Pancreas (tissue), 10 donors: ENCODE results near the gene OR10G4. TPM values are rescaled to one million over a fixed set of nuclear protein-coding genes. Genes with fewer than 3 reads are reported as not detected.

Source experiments
- ATAC-seq, 4 donors: fragments of 200-7000 bp; cut with Tn5 transposase; one replicate each; pipeline versions ENCODE4 v1.8.0 to v1.9.1; 2020; ENCODE audit warnings: mild to moderate bottlenecking in 4 of 4, moderate library complexity in 4 of 4
- DNase-seq, 6 donors: peaks; one replicate each; pipeline ENCODE4 v3.0.0-alpha.2; 2020
- FAIRE-seq: peaks from 2 replicates; lab custom pipeline; 2012; peaks lifted over from hg19 to GRCh38; lab: Jason Lieb, UNC
- H3K27ac ChIP-seq, 4 donors: fragments of 200-600 bp; sonication (generic); 1 replicate in 3 of 4; 2 replicates in 1 of 4; pipeline versions ENCODE4 v1.5.0 to v1.8.0; 2020
- H3K27me3 ChIP-seq, 4 donors: fragments of 200-600 bp; one replicate each; pipeline ENCODE4 v1.8.0; 2021
- H3K36me3 ChIP-seq, 3 donors: fragments of 200-600 bp; sonication (generic) in 1 of 3; one replicate each; pipeline versions ENCODE4 v1.5.0 to v1.8.0; 2020 to 2021
- H3K4me1 ChIP-seq, 3 donors: fragments of 200-600 bp; one replicate each; pipeline ENCODE4 v1.8.0; 2021
- H3K4me3 ChIP-seq, 4 donors: fragments of 200-600 bp; sonication (generic) in 2 of 4; one replicate each; pipeline versions ENCODE4 v1.5.0 to v1.8.0; 2020 to 2021
- H3K9me3 ChIP-seq, 4 donors: fragments of 200-600 bp; one replicate each; pipeline ENCODE4 v1.8.0; 2021
- WGBS, 2 donors: extraction: QIAGEN DNeasy Blood & Tissue Kit; methylation state at CpG; one replicate each; pipeline ENCODE4 v1.1.7; 2013; 5-methylcytosine and 5-hydroxymethylcytosine counted together
- intact Hi-C, 3 donors: fragments of 100-400 bp; cut with DNase I; formaldehyde crosslinking; loops; one replicate each; pipeline versions ENCODE4 v1.11.1 to v1.14.2; 2022
- polyA plus RNA-seq, 2 donors: library from polyadenylated mRNA; stranded (reverse); fragments of 200-250 nt; gene quantifications; one replicate each; pipeline ENCODE4 v1.2.3, GENCODE V29; 2013
- total RNA-seq, 6 donors: library from RNA; stranded (reverse); fragmentation: NEBNext Ultra II Directional in 4 of 6; extraction: Animal tissue kit (Norgen Biotek cat#: 25700) in 4 of 6; gene quantifications; one replicate each; pipeline versions ENCODE4 v1.2.1 to v1.2.4, GENCODE V29; 2021 to 2023
- TF ChIP-seq, protein P1 (sequence below), 4 donors: fragments of 200-600 bp; sonication (generic) in 3 of 4; IDR thresholded peaks; one replicate each; pipeline versions ENCODE4 v1.5.0 to v1.8.0; 2021; ENCODE audit warnings: antibody characterized with exemption in 4 of 4
- donor health status: healthy with polysubstance abuse.
- donor health status: DM: no; HTN: no; CAD: no; lungs with moderate emphysema.
- donor health status: DM: no; HTN: no; CAD: no.
- donor health status: control.
- donor health status: control.
- donor health status: Bipolar disorder and iron deficiency.
- donor health status: DM: yes; HTN: yes; CAD: no.
- donor health status: DM: no; HTN: no; CAD: no.
- donor health status: DM: no; HTN: no; CAD: no.
- donor health status: DM: yes; HTN: yes; CAD: no.

The OR10G4 gene
- total and polyA plus RNA-seq, 8 donors: 0.07 to 0.83 (median 0.37) TPM

DNA sequence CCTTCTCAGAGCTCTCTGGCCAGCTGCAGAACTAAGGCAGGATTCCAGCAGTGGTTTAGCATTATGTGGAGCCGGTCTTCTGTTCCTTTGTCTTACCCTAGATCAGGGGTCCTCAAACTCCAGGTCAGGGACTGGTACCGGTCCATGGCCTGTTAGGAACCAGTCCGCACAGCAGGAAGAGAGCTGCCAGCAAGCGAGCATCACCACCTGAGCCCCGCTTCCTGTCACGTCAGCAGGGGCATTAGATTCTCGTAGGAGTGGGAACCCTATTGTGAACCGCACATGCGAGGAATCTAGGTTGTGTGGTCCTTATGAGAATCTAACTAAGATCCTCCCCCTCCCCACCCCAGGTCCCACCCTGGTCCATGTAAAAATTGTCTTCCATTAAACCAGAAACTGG is 26.8 kb downstream of the OR10G4 start:
- TF ChIP-seq, protein P1, sequence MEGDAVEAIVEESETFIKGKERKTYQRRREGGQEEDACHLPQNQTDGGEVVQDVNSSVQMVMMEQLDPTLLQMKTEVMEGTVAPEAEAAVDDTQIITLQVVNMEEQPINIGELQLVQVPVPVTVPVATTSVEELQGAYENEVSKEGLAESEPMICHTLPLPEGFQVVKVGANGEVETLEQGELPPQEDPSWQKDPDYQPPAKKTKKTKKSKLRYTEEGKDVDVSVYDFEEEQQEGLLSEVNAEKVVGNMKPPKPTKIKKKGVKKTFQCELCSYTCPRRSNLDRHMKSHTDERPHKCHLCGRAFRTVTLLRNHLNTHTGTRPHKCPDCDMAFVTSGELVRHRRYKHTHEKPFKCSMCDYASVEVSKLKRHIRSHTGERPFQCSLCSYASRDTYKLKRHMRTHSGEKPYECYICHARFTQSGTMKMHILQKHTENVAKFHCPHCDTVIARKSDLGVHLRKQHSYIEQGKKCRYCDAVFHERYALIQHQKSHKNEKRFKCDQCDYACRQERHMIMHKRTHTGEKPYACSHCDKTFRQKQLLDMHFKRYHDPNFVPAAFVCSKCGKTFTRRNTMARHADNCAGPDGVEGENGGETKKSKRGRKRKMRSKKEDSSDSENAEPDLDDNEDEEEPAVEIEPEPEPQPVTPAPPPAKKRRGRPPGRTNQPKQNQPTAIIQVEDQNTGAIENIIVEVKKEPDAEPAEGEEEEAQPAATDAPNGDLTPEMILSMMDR (IDR thresholded peaks at IDR 0.05): no peak
- no peak for ATAC-seq
- WGBS, 2 donors: 88 to 92% methylated on average over 9 of the region's 9 CpGs
- peak in 1 of 6 donors; percentile 20 for DNase-seq
- FAIRE-seq: no peak
- H3K36me3 ChIP-seq: no peaks in the 10 kb centered on the region
- no peaks in the 10 kb centered on the region for H3K27me3 ChIP-seq
- H3K4me3 ChIP-seq: no peak overlapping the region
- intact Hi-C loops: no loop called here
- no peak overlapping the region for H3K27ac ChIP-seq
- H3K9me3 ChIP-seq: no peaks in the 10 kb centered on the region
- H3K4me1 ChIP-seq: peaks cover 0 to 6% (median 0%) of the 10 kb centered on the region in 3 donors

- FAIRE-seq: no peak
- TF ChIP-seq, protein P1 (IDR thresholded peaks at IDR 0.05): no peak
- H3K9me3 ChIP-seq: no peaks in the 10 kb centered on the region
- H3K36me3 ChIP-seq: no peaks in the 10 kb centered on the region
- peaks cover 0 to 6% (median 0%) of the 10 kb centered on the region in 3 donors for H3K4me1 ChIP-seq
- DNase-seq: no peak
- no peak within 1 kb of the TSS for H3K4me3 ChIP-seq
- 4 to 8% methylated on average over 1 of the region's 1 CpG for WGBS, 2 donors
- no peak within 1 kb of the TSS for H3K27ac ChIP-seq
- ATAC-seq: no peak
- intact Hi-C loops: no loop called here
- no peaks in the 10 kb centered on the region for H3K27me3 ChIP-seq
Observed at GRCh38 chr11:124041254-124041653, 28.5 kb downstream of the OR10G4 start, which contains the start of gene OR10G7. Gene OR10G7, minus strand, starts transcription at chr11:124041325. Its CDS starts 2,324 bp downstream, at chr11:124039001.

DNA sequence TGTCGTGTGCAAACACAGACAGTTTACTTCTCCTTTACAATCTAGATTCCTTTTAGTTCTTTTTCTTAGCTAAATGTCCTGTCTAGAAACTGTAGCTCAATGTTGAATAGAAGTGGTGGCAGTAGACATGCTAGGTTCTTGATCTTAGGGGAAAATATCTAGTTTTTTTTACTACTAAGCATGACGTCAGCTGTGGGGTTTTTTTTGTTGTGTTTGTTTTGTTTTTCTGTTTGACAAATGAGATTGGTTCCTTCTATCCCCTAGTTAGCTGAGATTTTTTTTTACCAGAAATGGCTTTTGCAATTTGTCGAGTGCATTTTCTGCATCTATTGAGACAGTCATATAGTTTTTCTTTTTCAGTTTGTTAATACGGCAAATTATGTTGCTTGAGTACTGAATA is 30.6 kb downstream of the OR10G4 start:
- no peaks in the 10 kb centered on the region for H3K4me1 ChIP-seq
- H3K36me3 ChIP-seq: no peaks in the 10 kb centered on the region
- WGBS, 2 donors: 76 to 81% methylated on average over 4 of the region's 4 CpGs
- H3K9me3 ChIP-seq: no peaks in the 10 kb centered on the region
- intact Hi-C loops: no loop called here
- DNase-seq (no peak), ATAC-seq (no peak), FAIRE-seq (no peak)
- H3K27me3 ChIP-seq: no peaks in the 10 kb centered on the region
- H3K27ac ChIP-seq: no peak overlapping the region
- H3K4me3 ChIP-seq: no peak overlapping the region
- TF ChIP-seq, protein P1 (IDR thresholded peaks at IDR 0.05): no peak

DNA sequence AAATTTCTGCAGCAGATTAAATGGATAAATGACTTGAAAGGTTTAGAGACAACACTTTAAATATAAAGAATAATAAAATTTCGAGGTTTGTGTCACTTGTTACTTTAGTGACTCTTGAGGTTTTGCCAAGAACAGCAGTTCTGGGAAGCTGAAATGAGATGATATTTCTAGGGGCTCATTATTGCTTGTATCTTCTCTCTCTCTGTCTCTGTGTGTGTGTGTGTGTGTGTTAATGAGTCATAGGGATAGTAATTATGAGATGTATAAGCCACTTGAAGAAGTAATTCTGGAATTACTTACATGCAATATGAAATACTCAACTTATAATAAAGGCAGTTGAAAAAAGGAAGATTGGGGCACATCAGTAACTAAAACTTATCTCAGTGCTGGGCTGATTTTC is 38.0 kb downstream of the OR10G4 start:
- FAIRE-seq (no peak), ATAC-seq (no peak), DNase-seq (no peak)
- H3K4me1 ChIP-seq: no peaks in the 10 kb centered on the region
- no peaks in the 10 kb centered on the region for H3K36me3 ChIP-seq
- H3K4me3 ChIP-seq: no peak overlapping the region
- intact Hi-C loops: no loop called here
- H3K9me3 ChIP-seq: no peaks in the 10 kb centered on the region
- TF ChIP-seq, protein P1 (IDR thresholded peaks at IDR 0.05): no peak
- no peak overlapping the region for H3K27ac ChIP-seq
- no peaks in the 10 kb centered on the region for H3K27me3 ChIP-seq
- 60 to 73% methylated on average over 1 of the region's 1 CpG for WGBS, 2 donors

DNA sequence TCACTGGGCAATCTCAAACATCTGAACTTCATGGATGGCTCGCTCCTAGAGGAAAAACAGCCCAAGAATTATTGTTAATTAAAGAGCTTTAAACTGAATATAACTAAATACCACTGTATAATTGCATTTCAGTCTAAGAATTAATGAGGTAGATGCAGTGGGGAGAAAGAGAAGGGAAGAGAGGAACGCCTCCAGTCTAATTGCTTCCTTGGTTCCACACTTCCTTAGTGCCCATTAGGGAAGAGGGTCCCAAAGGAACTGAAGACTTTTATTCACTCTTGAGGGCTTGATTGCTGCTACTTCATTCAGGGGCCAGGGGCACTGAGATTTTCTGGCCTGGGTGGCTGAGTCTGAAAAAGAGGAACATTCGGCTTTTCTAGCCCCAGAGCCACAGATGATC is 40.2 kb downstream of the OR10G4 start:
- intact Hi-C loops: no loop called here
- TF ChIP-seq, protein P1 (IDR thresholded peaks at IDR 0.05): no peak
- no peak overlapping the region for H3K4me3 ChIP-seq
- H3K9me3 ChIP-seq: no peaks in the 10 kb centered on the region
- no peaks in the 10 kb centered on the region for H3K36me3 ChIP-seq
- H3K27ac ChIP-seq: no peak overlapping the region
- H3K27me3 ChIP-seq: no peaks in the 10 kb centered on the region
- FAIRE-seq: no peak
- DNase-seq: no peak
- 92 to 93% methylated on average over 3 of the region's 3 CpGs for WGBS, 2 donors
- no peaks in the 10 kb centered on the region for H3K4me1 ChIP-seq
- ATAC-seq: no peak

Other genes with a start within 250 kb of the OR10G4 start
- not detected for gene OR6M1, start 206.6 kb upstream of the OR10G4 start, total RNA-seq
- not detected for gene OR6M1, start 206.6 kb upstream of the OR10G4 start, polyA plus RNA-seq
- gene TMEM225, start 127.3 kb upstream of the OR10G4 start, total RNA-seq: not detected
- not detected for gene TMEM225, start 127.3 kb upstream of the OR10G4 start, polyA plus RNA-seq
- gene OR8D4, start 110.8 kb upstream of the OR10G4 start, total RNA-seq: 1 to 10 TPM in 5 of 6 donors, under 1 TPM in 1; 0.16 to 2.8 (median 1.4) TPM
- gene OR8D4, start 110.8 kb upstream of the OR10G4 start, polyA plus RNA-seq: under 1 TPM in 1 of 2 donors, not detected in 1; 0.19 TPM
- gene OR4D5, start 73.4 kb upstream of the OR10G4 start, total RNA-seq: 1 to 10 TPM in 4 of 6 donors, under 1 TPM in 2; 0.13 to 2.4 (median 1.4) TPM
- gene OR4D5, start 73.4 kb upstream of the OR10G4 start, polyA plus RNA-seq: not detected
- not detected for gene OR6T1, start 69.2 kb upstream of the OR10G4 start, total RNA-seq
- not detected for gene OR6T1, start 69.2 kb upstream of the OR10G4 start, polyA plus RNA-seq
- not detected for gene OR10S1, start 35.2 kb upstream of the OR10G4 start, total RNA-seq
- not detected for gene OR10S1, start 35.2 kb upstream of the OR10G4 start, polyA plus RNA-seq
- gene OR10G6, start 17.8 kb upstream of the OR10G4 start, total RNA-seq: not detected
- gene OR10G6, start 17.8 kb upstream of the OR10G4 start, polyA plus RNA-seq: not detected
- under 1 TPM in 5 of 6 donors, not detected in 1; 0.31 to 0.71 (median 0.32) TPM for gene OR10G9, start 10.0 kb downstream of the OR10G4 start, total RNA-seq
- gene OR10G9, start 10.0 kb downstream of the OR10G4 start, polyA plus RNA-seq: under 1 TPM in 1 of 2 donors, not detected in 1; 0.12 TPM
- under 1 TPM in 4 of 6 donors, not detected in 2; 0.18 to 0.51 (median 0.24) TPM for gene OR10G8, start 13.8 kb downstream of the OR10G4 start, total RNA-seq
- gene OR10G8, start 13.8 kb downstream of the OR10G4 start, polyA plus RNA-seq: not detected
- gene OR10G7, start 28.3 kb downstream of the OR10G4 start, total RNA-seq: not detected
- gene OR10G7, start 28.3 kb downstream of the OR10G4 start, polyA plus RNA-seq: under 1 TPM in 1 of 2 donors, not detected in 1; 0.05 TPM
- 10 to 100 TPM in 5 of 6 donors, 1 to 10 TPM in 1; 9.6 to 28.7 (median 15.6) TPM for gene VWA5A, start 102.5 kb downstream of the OR10G4 start, total RNA-seq
- 10 to 100 TPM; 12.1 to 27.9 TPM for gene VWA5A, start 102.5 kb downstream of the OR10G4 start, polyA plus RNA-seq
- gene OR10D3, start 170.3 kb downstream of the OR10G4 start, total RNA-seq: not detected
- gene OR10D3, start 170.3 kb downstream of the OR10G4 start, polyA plus RNA-seq: not detected
- gene OR8G1, start 228.1 kb downstream of the OR10G4 start, total RNA-seq: not detected
- not detected for gene OR8G1, start 228.1 kb downstream of the OR10G4 start, polyA plus RNA-seq
- gene OR8G5, start 243.4 kb downstream of the OR10G4 start, total RNA-seq: not detected
- under 1 TPM in 1 of 2 donors, not detected in 1; 0.16 TPM for gene OR8G5, start 243.4 kb downstream of the OR10G4 start, polyA plus RNA-seq